Measurements from ENCODE around the gene TRMU. TPM values are rescaled to one million over a fixed set of nuclear protein-coding genes. Genes with fewer than 3 reads are reported as not detected.
A peak's percentile ranks its signal among the peaks of the same experiment; 100 is the strongest.

TRMU gene
- total RNA-seq, 1 experiment from 2014 or later, result 20.6 TPM

GRCh38 chr22:46355996-46356471, 20.5 kb downstream of the TRMU start:
- no peak for DNase-seq (ENCODE audit: low spot score)

GRCh38 chr22:46356496-46357480, 21.3 kb downstream of the TRMU start:
- no peak for DNase-seq (ENCODE audit: low spot score)

DNA sequence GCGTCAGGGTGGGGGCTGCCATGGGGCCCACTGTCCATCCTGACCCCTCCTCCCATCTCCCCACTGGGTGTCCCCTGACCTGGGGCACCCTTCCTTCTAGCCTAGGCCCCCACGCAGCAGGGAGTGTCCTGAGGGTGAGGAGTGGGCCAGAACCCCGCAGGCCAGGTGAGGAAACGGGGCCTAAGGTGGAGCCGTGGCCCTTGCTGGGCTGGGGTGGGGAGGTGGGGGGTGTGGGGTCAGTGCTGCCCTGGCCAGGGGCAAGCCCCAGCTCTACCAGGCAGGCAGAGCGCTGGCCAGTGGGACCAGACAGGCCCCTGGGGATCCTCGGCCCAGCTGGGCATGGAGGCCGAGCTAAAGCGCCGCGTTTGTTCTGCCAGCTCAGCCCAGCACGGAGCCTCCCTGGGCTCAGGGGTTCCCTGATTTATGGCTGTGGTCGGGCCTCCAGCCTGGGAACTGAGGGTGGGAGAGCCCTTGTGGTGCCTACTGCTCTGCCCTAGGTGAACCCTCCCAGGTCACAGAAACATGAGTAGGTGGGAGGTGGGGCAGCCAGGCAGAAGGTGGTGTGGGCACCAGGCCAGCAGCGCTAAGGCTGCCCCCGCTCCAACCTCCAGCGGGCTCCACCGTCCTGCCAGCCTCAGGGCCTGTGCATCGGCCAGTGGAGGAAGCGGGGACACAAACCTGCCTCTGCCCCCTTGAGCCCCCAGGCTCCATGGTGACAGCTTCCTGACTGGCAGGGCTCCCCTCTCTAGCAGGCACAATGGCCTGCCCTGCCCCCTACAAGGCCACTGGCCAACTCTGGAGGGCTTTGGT, 22.4 kb downstream of the TRMU start:
- no peak for DNase-seq (ENCODE audit: low spot score)

DNA sequence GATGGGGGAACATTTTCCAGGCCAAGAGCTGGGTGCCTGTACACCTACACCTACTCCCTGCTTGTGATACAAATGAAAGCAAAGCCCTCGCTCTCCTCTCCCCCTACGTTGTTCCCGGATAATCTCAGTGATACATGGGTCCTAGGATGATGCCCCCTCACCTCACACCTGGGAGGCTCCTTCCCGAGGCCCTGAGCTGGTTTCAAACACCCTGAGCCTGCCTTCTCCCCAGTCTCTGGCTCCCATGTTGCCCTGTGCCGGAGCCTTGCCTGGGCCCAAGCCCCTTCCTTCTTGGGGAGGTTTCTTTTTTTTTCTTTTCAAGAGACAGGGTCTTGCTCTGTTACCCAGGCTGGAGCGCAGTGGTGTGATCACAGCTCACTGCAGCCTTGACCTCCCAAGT, 23.3 kb downstream of the TRMU start:
- no peak for DNase-seq (ENCODE audit: low spot score)

DNA sequence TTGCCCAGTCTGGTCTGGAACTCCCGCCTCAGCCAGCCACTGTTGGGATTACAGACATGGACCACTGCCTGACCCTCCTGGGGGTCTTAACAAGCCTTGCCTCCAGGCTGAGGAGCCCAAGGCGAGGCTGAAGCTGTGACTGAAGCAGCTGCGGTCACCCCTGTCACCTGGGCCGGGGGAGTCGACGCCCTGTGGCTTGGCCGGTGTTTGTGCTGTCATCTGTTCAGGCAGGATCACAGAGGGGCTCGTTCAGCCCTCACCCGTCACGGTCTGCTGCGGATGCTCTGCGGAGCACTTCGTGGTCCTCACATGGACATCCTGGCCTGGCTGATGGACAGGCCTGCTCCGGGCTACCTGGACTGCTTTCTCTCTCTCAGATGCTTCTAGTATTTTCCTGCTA, 23.8 kb downstream of the TRMU start:
- no peak for DNase-seq (ENCODE audit: low spot score)

- no peak for DNase-seq (ENCODE audit: low spot score)
These were observed 24.6 kb downstream of the TRMU start for GRCh38 chr22:46360097-46360496.

DNA sequence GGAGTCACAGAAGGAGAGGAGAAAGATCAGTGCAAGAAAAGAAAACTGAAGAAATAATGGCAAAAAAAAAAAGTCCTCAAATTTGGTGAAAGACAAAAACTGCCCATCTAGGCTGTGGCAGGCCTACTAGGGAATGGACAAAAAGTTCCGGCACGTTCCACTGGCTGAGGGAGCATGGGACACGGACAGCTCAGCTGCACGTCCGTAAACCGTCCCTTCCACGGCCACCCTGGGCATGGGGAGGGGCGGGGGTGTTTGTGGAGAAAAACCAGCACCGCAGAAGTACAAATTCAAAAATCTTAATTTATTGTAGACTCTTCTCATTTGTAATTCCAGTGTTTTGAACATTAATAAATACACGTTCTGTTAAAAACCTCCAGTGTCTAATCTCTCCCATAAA, 25.4 kb downstream of the TRMU start:
- DNase-seq (ENCODE audit: low spot score), result no peak

DNA sequence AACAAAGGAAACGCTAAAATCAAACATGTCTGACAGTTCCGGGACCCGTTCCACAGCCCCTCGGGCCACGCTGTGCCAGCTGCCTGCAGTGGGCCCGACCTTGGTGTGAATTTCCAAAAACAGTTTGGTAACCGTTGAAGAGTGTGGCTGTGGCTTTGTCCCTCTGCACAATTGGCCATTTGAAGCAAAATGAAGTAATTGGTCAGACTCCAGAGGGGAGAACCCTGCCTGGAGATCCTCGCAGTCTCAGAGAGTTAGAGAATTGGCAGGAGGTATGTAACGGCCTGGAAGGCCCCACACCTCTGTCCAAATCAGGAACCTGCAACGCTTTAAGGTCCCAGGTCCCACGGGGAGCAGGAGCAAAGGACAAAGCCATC, 26.3 kb downstream of the TRMU start:
- no peak for DNase-seq (ENCODE audit: low spot score)

- no peak for DNase-seq (ENCODE audit: low spot score)
These were observed 26.9 kb downstream of the TRMU start for GRCh38 chr22:46362203-46362933.

DNA sequence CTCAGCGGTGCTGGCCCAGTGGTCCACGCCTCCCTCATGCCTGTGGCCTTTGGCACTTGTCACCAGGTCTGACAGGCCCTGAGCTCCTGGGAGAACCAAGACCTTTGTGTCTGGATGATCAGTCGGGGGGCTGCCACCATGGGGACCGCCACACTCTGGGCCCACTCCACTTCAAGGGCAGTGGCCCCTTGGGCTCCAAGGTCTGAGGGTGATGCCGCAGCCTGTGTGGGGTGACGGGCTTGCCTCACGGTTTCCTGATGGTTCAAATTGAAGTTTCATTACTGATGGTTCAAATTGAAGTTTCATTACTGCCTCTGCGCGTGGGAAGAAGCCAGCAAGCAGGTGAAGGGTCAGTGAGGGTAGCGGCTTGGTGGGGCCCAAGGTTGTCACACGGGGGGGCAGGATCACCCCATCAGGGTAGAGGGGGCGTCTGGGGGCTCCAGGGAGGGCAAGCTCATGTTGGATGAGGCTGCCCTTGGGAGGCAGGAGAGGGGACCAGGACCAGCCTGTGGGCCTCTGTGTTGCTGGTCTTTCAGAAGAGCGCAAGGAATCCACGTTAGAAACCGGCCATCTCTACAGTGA, 27.5 kb downstream of the TRMU start:
- DNase-seq (ENCODE audit: low spot score), result no peak

DNA sequence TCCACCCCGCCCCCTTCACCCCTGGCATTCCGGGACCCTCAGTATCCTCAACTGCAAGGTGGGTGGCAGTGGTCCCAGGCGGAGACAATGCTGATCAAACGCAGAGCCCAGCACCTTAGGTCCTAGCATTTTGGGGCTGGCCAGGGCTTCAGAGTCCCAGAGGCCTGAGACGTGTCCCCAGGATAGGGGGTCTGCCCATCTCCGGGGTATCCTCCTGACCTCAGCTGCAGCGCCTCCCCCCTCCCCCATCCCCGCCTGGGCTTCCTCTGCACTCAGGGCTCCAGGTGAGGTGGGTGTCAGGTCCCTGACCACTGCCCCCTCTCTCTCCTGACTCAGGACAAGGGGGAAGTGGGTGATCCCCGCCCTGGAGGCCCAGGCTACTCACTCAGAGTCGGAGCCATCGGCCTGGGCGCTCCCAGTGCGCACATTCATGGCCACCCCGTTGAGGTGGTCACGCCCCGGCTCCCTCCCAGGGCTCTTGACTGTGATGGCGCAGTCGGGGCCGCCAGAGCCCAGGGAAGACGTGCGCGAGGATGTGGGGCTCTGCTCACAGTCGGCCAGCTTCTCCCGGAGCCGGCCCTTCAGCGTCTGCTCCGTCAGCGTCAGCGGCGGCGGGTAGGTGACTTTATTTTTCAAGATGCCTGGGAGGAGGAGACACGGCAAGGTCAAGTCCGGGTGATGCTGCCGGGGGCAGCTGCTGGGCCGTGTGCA, 28.3 kb downstream of the TRMU start:
- DNase-seq (ENCODE audit: low spot score), result no peak

GRCh38 chr22:46364341-46365165, 29.0 kb downstream of the TRMU start:
- DNase-seq (ENCODE audit: low spot score), result no peak

GRCh38 chr22:46365166-46365624, 29.7 kb downstream of the TRMU start:
- DNase-seq (ENCODE audit: low spot score), result no peak

GRCh38 chr22:46366327-46366731, 30.8 kb downstream of the TRMU start:
- DNase-seq (ENCODE audit: low spot score), result no peak

DNA sequence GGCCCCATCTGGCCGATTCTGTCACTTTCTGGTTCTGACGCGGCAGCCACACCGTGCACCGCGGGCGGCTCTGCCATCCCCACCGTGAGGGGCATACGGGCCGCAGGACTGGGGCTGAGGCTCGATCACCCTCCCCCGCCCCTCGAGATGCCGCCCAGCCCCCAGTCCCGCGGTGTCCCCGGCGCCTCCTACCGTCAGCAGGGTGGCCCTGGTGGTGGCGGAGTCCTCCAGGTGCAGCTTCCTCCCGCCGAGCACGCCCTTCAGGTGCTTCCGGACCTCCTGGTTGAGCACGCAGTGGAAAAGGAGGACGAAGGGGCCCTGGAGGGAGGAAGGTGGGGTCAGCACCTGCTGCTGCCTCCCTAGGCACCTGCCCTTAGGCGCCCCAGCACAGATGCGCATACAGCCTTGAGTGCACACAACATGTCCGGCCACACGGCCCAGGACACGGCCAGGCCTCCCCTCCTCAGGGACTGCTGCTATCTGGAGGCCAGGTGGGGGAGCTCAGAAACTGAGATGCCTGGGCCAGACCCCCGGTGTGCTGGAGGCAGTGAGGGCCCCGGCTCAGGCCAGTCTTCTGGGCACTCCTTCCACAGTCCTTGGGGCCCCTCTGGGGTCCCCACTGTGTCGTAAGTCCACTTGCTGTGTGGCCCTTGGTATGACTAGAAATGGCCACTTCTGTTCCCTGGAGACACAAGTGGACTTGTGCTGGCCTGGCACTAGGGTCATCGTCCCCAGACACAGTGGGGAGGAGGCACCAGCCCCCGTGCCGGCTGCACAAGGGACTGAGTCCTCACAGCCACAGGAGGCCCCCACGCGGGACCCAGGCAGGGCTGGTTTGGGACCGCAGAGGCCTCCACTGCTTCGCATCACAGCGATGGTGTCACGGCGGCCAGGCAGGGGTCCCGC, 31.5 kb downstream of the TRMU start:
- no peak for DNase-seq (ENCODE audit: low spot score)

DNA sequence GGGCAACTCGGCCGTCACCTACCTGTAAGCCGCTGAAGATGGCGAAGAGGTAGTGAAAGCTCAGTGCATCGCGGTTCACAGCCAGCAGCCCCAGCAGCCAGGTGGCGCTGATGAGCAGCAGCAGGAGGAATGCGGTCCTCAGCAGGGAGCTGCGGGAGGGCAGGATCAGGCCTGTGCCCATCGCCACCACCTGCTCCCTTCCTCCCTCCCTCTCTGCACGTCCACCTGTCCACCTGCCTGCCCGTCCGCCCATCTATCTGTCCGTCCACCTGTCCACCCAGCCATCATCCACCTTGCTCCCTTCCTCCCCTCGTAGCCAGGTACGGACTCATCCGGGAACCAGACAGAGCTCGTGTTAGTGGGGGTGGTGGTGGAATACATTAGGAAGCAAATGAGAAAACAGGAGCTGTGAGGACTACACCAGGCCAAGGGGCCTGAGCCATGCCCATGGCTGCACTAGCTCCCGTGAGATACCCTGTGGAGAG, 32.2 kb downstream of the TRMU start:
- DNase-seq (ENCODE audit: low spot score), result peak; percentile 30

DNA sequence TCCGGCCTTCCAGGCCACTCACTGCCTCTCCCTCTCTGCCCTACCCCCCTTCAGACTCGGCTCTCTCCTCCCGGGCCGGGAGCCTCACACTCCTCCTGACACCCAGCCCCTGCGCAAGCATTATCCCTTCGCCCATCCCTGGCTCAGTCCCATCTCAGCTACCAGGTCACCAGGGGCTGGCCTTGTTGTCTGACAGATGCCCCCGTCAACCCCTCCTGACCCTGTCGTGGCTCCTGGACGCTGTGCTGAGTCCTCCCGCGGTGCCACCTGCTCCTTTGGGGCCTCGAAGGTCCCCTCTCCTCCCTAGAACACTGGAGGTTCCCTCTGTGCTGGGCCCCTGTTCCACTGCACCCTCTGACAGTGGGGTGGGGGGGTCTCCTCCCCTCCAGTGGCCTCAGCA, 32.9 kb downstream of the TRMU start:
- no peak for DNase-seq (ENCODE audit: low spot score)

DNA sequence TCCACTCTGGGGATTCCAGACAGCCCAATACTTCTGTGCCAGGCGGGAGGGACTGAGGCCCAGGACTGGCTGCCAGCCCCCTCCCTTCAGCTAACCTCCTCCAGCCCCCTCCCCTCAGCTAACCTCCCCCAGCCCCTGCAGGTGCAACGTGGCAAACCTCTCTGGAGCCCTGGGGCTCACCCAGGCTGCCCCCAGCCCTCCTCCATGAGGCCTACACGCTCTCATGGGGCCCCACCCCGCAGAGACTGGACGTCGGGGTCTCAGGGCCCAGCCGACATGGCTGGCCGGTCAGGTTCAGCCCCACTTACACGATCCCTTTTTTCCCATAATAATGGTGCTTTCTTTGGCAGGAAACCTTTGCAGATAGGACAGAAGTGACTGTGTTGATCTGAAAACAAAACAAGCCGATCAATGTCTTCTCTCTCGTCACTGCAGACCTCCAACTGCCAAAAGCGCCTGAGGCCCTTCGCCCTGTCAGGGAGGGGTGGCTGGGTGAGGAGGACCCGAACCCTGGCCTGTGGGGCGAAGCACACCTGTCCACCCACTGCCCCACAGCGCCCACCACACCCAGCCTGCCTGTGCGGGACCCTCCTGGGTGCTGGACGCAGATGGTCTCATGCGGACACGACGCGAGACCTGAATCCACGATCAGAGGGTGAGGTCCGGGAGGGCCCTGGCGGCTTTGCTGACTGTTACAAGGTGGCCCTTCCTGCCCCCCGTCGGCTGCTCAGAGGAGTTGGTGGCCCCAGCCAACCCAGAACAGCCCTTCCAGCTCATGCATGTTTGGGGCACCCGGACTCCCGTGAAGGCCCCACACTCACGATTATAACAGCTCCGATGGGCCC, 33.6 kb downstream of the TRMU start:
- no peak for DNase-seq (ENCODE audit: low spot score)
